ENCODE measurements around the gene SMOC2.

Gene SMOC2

DNA sequence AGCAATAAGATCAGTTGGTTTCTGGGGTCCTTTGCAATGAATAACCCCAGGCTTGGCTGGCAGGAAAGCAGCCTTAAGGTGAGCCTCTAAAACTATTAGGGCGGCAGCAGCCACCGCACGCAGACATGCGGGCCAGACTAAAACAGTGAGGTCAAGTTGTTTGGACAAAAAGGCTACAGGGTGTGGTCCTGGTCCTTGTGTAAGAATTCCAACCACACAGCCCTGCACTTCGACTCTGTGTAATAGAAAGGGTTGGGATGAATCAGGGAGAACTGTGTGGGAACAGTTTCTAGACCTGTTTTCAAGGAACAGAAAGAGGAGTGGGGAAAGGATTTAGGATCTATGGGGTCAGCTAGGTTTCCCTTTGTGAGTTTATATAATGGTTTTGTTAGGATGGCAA lies 237.6 kb downstream of the SMOC2 start:
- Mint-ChIP-seq H3K27me3 (ENCODE audit: low read depth, poor library complexity) (peaks cover 2% of the 10 kb centered on the region), H3K9me3 (peaks cover 25% of the 10 kb centered on the region), H3K27ac (no peak overlapping the region), H3K4me1 (peaks cover 51% of the 10 kb centered on the region), H3K36me3 (ENCODE audit: low read depth) (no peaks in the 10 kb centered on the region), H3K4me3 (no peak overlapping the region)
- no peak for DNase-seq
- TF ChIP-seq, protein P1, sequence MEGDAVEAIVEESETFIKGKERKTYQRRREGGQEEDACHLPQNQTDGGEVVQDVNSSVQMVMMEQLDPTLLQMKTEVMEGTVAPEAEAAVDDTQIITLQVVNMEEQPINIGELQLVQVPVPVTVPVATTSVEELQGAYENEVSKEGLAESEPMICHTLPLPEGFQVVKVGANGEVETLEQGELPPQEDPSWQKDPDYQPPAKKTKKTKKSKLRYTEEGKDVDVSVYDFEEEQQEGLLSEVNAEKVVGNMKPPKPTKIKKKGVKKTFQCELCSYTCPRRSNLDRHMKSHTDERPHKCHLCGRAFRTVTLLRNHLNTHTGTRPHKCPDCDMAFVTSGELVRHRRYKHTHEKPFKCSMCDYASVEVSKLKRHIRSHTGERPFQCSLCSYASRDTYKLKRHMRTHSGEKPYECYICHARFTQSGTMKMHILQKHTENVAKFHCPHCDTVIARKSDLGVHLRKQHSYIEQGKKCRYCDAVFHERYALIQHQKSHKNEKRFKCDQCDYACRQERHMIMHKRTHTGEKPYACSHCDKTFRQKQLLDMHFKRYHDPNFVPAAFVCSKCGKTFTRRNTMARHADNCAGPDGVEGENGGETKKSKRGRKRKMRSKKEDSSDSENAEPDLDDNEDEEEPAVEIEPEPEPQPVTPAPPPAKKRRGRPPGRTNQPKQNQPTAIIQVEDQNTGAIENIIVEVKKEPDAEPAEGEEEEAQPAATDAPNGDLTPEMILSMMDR (IDR thresholded peaks at IDR 0.05) = no peak

DNA sequence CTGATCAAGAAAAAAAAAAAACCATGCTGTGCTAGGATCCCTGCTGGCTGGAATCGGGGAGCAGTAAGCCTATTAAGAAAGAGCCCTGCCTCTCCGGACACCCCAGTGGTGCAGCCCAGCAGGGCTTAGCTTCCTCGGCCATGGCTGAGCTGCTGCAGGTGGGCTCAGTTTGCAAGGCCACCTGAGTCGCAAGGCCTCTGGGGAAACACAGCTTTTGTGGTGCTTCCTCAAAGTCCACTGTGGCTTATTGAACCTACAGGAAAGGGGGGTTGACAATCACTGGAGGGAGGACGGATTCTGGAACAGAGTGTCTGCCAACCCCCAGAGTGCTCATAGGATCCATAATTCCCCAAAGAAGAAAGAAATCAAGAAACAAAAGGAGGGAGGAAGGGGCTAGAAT lies 240.8 kb downstream of the SMOC2 start:
- Mint-ChIP-seq H3K27me3 (ENCODE audit: low read depth, poor library complexity) (no peaks in the 10 kb centered on the region), H3K27ac (no peak overlapping the region), H3K4me1 (peaks cover 50% of the 10 kb centered on the region), H3K4me3 (no peak overlapping the region), H3K36me3 (ENCODE audit: low read depth) (no peaks in the 10 kb centered on the region), H3K9me3 (peaks cover 25% of the 10 kb centered on the region)
- no peak for DNase-seq
- TF ChIP-seq, protein P1 (IDR thresholded peaks at IDR 0.05) = no peak

DNA sequence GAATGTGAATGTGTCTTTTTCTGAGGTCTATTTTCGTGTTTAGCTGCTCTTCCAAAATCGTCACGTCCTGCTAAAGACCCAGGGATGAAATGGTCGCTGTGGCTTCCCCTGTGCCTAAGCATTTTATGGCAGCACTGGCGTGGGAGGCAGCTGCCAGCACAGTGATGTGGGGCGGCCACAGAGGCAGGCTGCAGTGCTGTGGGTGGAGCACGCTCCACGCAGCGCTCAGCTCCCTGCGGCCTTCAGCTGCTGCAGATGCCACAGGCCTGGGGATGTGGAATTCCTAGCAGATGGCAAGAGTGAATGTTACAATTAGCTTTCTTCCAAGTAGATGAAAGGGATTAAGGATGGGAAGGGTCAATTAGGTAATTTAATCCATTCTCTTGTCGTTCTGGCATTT lies 242.6 kb downstream of the SMOC2 start:
- Mint-ChIP-seq H3K4me1 (peaks cover 54% of the 10 kb centered on the region), H3K4me3 (peak overlapping the region; percentile 4), H3K36me3 (ENCODE audit: low read depth) (no peaks in the 10 kb centered on the region), H3K27ac (no peak overlapping the region), H3K27me3 (ENCODE audit: low read depth, poor library complexity) (no peaks in the 10 kb centered on the region), H3K9me3 (peaks cover 23% of the 10 kb centered on the region)
- TF ChIP-seq, protein P1 (IDR thresholded peaks at IDR 0.05) = no peak
- DNase-seq = peak; percentile 32

DNA sequence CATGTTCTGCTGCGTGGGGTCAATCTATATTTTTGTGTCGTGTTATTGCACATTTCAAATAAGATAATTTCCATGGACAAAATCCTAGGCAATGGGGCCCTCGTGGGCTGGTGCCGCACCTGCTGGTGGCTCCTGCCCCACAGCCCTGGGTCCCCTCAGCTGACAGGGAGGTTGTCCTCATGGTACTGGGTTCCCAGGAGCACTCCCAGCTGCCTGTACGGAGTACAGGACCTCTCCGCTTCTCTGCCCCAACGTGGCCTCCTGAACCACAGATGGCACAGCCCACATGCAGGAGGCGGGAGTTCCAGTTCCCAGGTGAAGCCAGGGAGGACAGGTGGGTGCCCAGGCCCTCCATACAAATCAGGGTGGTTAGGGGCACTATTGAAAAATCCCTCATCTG lies 243.5 kb downstream of the SMOC2 start:
- Mint-ChIP-seq H3K4me3 (no peak overlapping the region), H3K4me1 (peaks cover 56% of the 10 kb centered on the region), H3K36me3 (ENCODE audit: low read depth) (no peaks in the 10 kb centered on the region), H3K9me3 (peaks cover 19% of the 10 kb centered on the region), H3K27ac (no peak overlapping the region), H3K27me3 (ENCODE audit: low read depth, poor library complexity) (no peaks in the 10 kb centered on the region)
- DNase-seq = no peak
- TF ChIP-seq, protein P1 (IDR thresholded peaks at IDR 0.05) = no peak

DNA sequence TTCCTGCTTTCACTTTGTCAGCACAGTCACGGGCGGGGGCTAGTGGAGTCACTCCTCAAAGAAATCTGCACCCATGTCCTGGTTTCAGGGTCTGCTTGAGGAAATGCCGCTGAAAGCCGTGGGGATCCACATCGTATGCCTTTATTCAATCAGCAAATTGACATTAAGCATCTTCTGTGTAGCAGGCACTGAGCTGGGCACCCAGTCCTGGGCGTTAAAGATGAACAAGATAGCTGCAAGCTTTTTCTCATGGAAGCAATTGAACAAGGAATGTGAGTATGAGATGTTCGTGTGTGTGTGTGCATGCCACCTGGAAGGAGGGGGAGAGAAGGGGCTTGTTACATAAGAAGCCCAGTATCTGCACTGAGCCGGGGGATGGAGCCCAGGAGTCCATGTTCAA lies 243.9 kb downstream of the SMOC2 start:
- peaks cover 56% of the 10 kb centered on the region for H3K4me1 Mint-ChIP-seq
- TF ChIP-seq, protein P1 (IDR thresholded peaks at IDR 0.05) = no peak
- no peaks in the 10 kb centered on the region for H3K36me3 Mint-ChIP-seq (ENCODE audit: low read depth)
- DNase-seq = no peak
- H3K27ac Mint-ChIP-seq = no peak overlapping the region
- H3K27me3 Mint-ChIP-seq (ENCODE audit: low read depth, poor library complexity) = no peaks in the 10 kb centered on the region
- peaks cover 14% of the 10 kb centered on the region for H3K9me3 Mint-ChIP-seq
- no peak overlapping the region for H3K4me3 Mint-ChIP-seq

- H3K9me3 Mint-ChIP-seq = peaks cover 3% of the 10 kb centered on the region
- peaks cover 61% of the 10 kb centered on the region for H3K4me1 Mint-ChIP-seq
- H3K27ac Mint-ChIP-seq = peak overlapping the region; percentile 64
- no peak for DNase-seq
- TF ChIP-seq, protein P1 (IDR thresholded peaks at IDR 0.05) = no peak
- no peak overlapping the region for H3K4me3 Mint-ChIP-seq
- no peaks in the 10 kb centered on the region for H3K36me3 Mint-ChIP-seq (ENCODE audit: low read depth)
- H3K27me3 Mint-ChIP-seq (ENCODE audit: low read depth, poor library complexity) = no peaks in the 10 kb centered on the region
Measured at GRCh38 chr6:168686029-168686738, 245.2 kb downstream of the SMOC2 start.

Measured in nephron progenitor cell (in vitro differentiated cells).